H9 (cell line): Measurements from ENCODE around the gene USH2A. TPM values are rescaled to one million over a fixed set of nuclear protein-coding genes. Genes with fewer than 3 reads are reported as not detected.

Experiments used
- DNase-seq: peaks from one replicate; pipeline ENCODE4 v3.0.0-alpha.2; 2017
- H2AFZ ChIP-seq: one replicate; pipeline ENCODE4 v1.6.1; 2013; ENCODE audit warnings: mild to moderate bottlenecking, low read length, control low read depth, moderate library complexity
- H2AK5ac ChIP-seq: 2 replicates; pipeline ENCODE4 v1.6.1; 2013; ENCODE audit warnings: low read length, control low read depth, mixed read lengths; ENCODE audit not compliant: insufficient read length
- H2BK120ac ChIP-seq: one replicate; pipeline ENCODE4 v1.6.1; 2013; ENCODE audit warnings: low read depth, mild to moderate bottlenecking, low read length, control low read depth, inconsistent platforms; ENCODE audit not compliant: poor library complexity, severe bottlenecking
- H2BK12ac ChIP-seq: 2 replicates; pipeline ENCODE4 v1.6.1; 2013; ENCODE audit warnings: low read length, control low read depth, mixed read lengths, low read depth; ENCODE audit not compliant: insufficient read length
- H2BK15ac ChIP-seq: 2 replicates; pipeline ENCODE4 v1.6.1; 2013; ENCODE audit warnings: low read depth, low read length, control low read depth
- H2BK20ac ChIP-seq: one replicate; pipeline ENCODE4 v1.6.1; 2013; ENCODE audit warnings: low read depth, mild to moderate bottlenecking, low read length, control low read depth, inconsistent platforms; ENCODE audit not compliant: poor library complexity, severe bottlenecking
- H2BK5ac ChIP-seq: 2 replicates; pipeline ENCODE4 v1.6.1; 2013; ENCODE audit warnings: low read length, control low read depth, mixed read lengths; ENCODE audit not compliant: insufficient read length
- H3K14ac ChIP-seq: 2 replicates; pipeline ENCODE4 v1.6.1; 2013; ENCODE audit warnings: low read length, control low read depth; ENCODE audit not compliant: insufficient read depth
- H3K18ac ChIP-seq: 2 replicates; pipeline ENCODE4 v1.6.1; 2013; ENCODE audit warnings: low read depth, mild to moderate bottlenecking, mixed read lengths, low read length, control low read depth; ENCODE audit not compliant: insufficient read length
- H3K23ac ChIP-seq: 2 replicates; pipeline ENCODE4 v1.6.1; 2013; ENCODE audit warnings: low read length, control low read depth, mixed read lengths, low read depth; ENCODE audit not compliant: insufficient read length
- H3K23me2 ChIP-seq: 2 replicates; pipeline ENCODE4 v1.6.1; 2013; ENCODE audit warnings: low read depth, mild to moderate bottlenecking, mixed read lengths, low read length, control low read depth; ENCODE audit not compliant: insufficient read length, poor library complexity, severe bottlenecking
- H3K27ac ChIP-seq: 2 replicates; pipeline ENCODE4 v1.5.1; 2013; ENCODE audit warnings: low read length, control low read depth, mixed read lengths, low read depth; ENCODE audit not compliant: insufficient read length
- H3K27me3 ChIP-seq: 2 replicates; pipeline ENCODE4 v1.6.1; 2013; ENCODE audit warnings: low read length, control low read depth, inconsistent platforms; ENCODE audit not compliant: insufficient read depth
- H3K4ac ChIP-seq: 2 replicates; pipeline ENCODE4 v1.6.1; 2013; ENCODE audit warnings: low read depth, mild to moderate bottlenecking, control low read depth, inconsistent platforms, low read length, moderate library complexity
- H3K4me1 ChIP-seq: 2 replicates; pipeline ENCODE4 v1.6.1; 2013; ENCODE audit warnings: low read length, control low read depth, inconsistent platforms; ENCODE audit not compliant: insufficient read depth
- H3K4me2 ChIP-seq: 2 replicates; pipeline ENCODE4 v1.6.1; 2013; ENCODE audit warnings: low read length, control low read depth, mixed read lengths; ENCODE audit not compliant: insufficient read length, insufficient read depth
- H3K56ac ChIP-seq: 2 replicates; pipeline ENCODE4 v1.6.1; 2013; ENCODE audit warnings: low read depth, mild to moderate bottlenecking, mixed read lengths, low read length, control low read depth; ENCODE audit not compliant: insufficient read length
- H3K79me1 ChIP-seq: 2 replicates; pipeline ENCODE4 v1.6.1; 2013; ENCODE audit warnings: low read depth, mild to moderate bottlenecking, moderate library complexity, low read length, control low read depth, inconsistent platforms; ENCODE audit not compliant: insufficient read depth, poor library complexity, severe bottlenecking
- H3K79me2 ChIP-seq: 2 replicates; pipeline ENCODE4 v1.6.1; 2013; ENCODE audit warnings: low read length, control low read depth, inconsistent platforms; ENCODE audit not compliant: insufficient read depth
- H3K9ac ChIP-seq: 2 replicates; pipeline ENCODE4 v1.6.1; 2013; ENCODE audit warnings: low read length, control low read depth, mixed read lengths; ENCODE audit not compliant: insufficient read length; ENCODE audit errors: extremely low read depth
- H3K9me3 ChIP-seq: one replicate; pipeline ENCODE4 v1.6.1; 2013; ENCODE audit warnings: low read depth, low read length, inconsistent platforms; ENCODE audit not compliant: control insufficient read depth
- H3T11ph ChIP-seq: one replicate; pipeline ENCODE4 v1.6.1; 2013; ENCODE audit warnings: mild to moderate bottlenecking, low read length, control low read depth, inconsistent platforms
- H4K20me1 ChIP-seq: one replicate; pipeline ENCODE4 v1.6.1; 2013; ENCODE audit not compliant: control insufficient read depth, insufficient read length, insufficient read depth
- H4K5ac ChIP-seq: 2 replicates; pipeline ENCODE4 v1.6.1; 2013; ENCODE audit warnings: low read depth, mild to moderate bottlenecking, mixed read lengths, low read length, control low read depth; ENCODE audit not compliant: insufficient read length
- H4K8ac ChIP-seq: replicated peaks from 2 replicates; pipeline ENCODE4 v1.6.1; 2013; ENCODE audit warnings: low read length, control low read depth, mixed read lengths, low read depth; ENCODE audit not compliant: insufficient read length
- H4K91ac ChIP-seq: 2 replicates; pipeline ENCODE4 v1.6.1; 2013; ENCODE audit warnings: low read depth, mild to moderate bottlenecking, moderate library complexity, mixed read lengths, low read length, control low read depth; ENCODE audit not compliant: insufficient read length
- H3K27ac Mint-ChIP-seq, 3 experiments: 2 replicates in 2 of 3; 3 replicates in 1 of 3; pipeline ENCODE4 v1.8.0; 2020 to 2021; ENCODE audit warnings: mixed read lengths in 3 of 3, mild to moderate bottlenecking in 1 of 3, moderate library complexity in 1 of 3
- H3K27me3 Mint-ChIP-seq: 2 replicates; pipeline ENCODE4 v1.8.0; 2021; ENCODE audit warnings: low read depth, mild to moderate bottlenecking, moderate library complexity, mixed read lengths
- H3K36me3 Mint-ChIP-seq, 3 experiments: 2 replicates in 2 of 3; 3 replicates in 1 of 3; pipeline ENCODE4 v1.8.0; 2020 to 2021; ENCODE audit warnings: low read depth in 3 of 3, mixed read lengths in 3 of 3; ENCODE audit not compliant: insufficient read depth in 1 of 3
- H3K4me1 Mint-ChIP-seq, 2 experiments: 2 replicates each; pipeline ENCODE4 v1.8.0; 2020; ENCODE audit warnings: mixed read lengths in 2 of 2
- H3K4me3 Mint-ChIP-seq, 2 experiments: 2 replicates in 1 of 2; 3 replicates in 1 of 2; pipeline ENCODE4 v1.8.0; 2020 to 2021; ENCODE audit warnings: mild to moderate bottlenecking in 2 of 2, mixed read lengths in 2 of 2, moderate library complexity in 1 of 2
- H3K9me3 Mint-ChIP-seq, 2 experiments: 2 replicates in 1 of 2; 3 replicates in 1 of 2; pipeline ENCODE4 v1.8.0; 2020; ENCODE audit warnings: mild to moderate bottlenecking in 2 of 2, mixed read lengths in 2 of 2, moderate library complexity in 1 of 2
- CTCF ChIP-seq: fragments of 200-600 bp; sonication (generic); conservative IDR thresholded peaks from 3 replicates; pipeline ENCODE4 v1.8.0; 2021; ENCODE audit warnings: antibody characterized with exemption, mild to moderate bottlenecking
- WGBS: extraction: QIAGEN DNeasy Blood & Tissue Kit; methylation state at CpG from one replicate; pipeline ENCODE4 v1.1.7; 2013; ENCODE audit warnings: missing lambda C conversion rate, low lambda C conversion rate, mixed read lengths; ENCODE audit not compliant: insufficient read length; ENCODE audit errors: extremely low coverage; 5-methylcytosine and 5-hydroxymethylcytosine counted together
- total RNA-seq: library from RNA; stranded (reverse); gene quantifications from 2 replicates; pipeline ENCODE4 v1.2.1, GENCODE V29; 2021

Gene USH2A
- total RNA-seq, 1 experiment from 2014 or later: 0.11 TPM

- WGBS: no CpG with 5 or more reads among the region's 2 CpGs
- H2BK120ac ChIP-seq: no peak overlapping the region
These were observed 311.4 kb downstream of the USH2A start for GRCh38 chr1:216111842-216112241.

More at GRCh38 chr1:216111842-216112241, 311.4 kb downstream of the USH2A start:
- H2AFZ ChIP-seq: no peak overlapping the region
- H2BK5ac ChIP-seq: no peak overlapping the region
- H2BK20ac ChIP-seq: no peak overlapping the region
- Mint-ChIP-seq H3K27ac (no peak overlapping the region), H3K27me3 (no peaks in the 10 kb centered on the region), H3K4me3 (no peak overlapping the region), H3K9me3 (no peaks in the 10 kb centered on the region), H3K36me3 (no peaks in the 10 kb centered on the region), H3K4me1 (peaks cover 3 to 6% of the 10 kb centered on the region in 2 experiments)
- no peaks in the 10 kb centered on the region for H4K20me1 ChIP-seq
- H3K23me2 ChIP-seq: no peaks in the 10 kb centered on the region
- H3K4me2 ChIP-seq: no peak overlapping the region
- no peak overlapping the region for H4K5ac ChIP-seq
- no peak overlapping the region for H3K23ac ChIP-seq
- no peak overlapping the region for H3K4ac ChIP-seq
- H3K79me1 ChIP-seq: no peaks in the 10 kb centered on the region
- DNase-seq: no peak
- H3T11ph ChIP-seq: no peak overlapping the region
- H3K18ac ChIP-seq: no peak overlapping the region
- H2BK12ac ChIP-seq: no peak overlapping the region
- H2BK15ac ChIP-seq: no peak overlapping the region
- H4K8ac ChIP-seq: no peak overlapping the region
- no peak overlapping the region for H3K27ac ChIP-seq
- no peak; the same call in 2 of the 3 replicates for TF ChIP-seq CTCF
- no peaks in the 10 kb centered on the region for H3K27me3 ChIP-seq
- no peak overlapping the region for H3K56ac ChIP-seq
- no peaks in the 10 kb centered on the region for H3K9me3 ChIP-seq
- peaks cover under 1% of the 10 kb centered on the region; the same call in 1 of the 2 replicates for H3K4me1 ChIP-seq
- H3K79me2 ChIP-seq: no peaks in the 10 kb centered on the region
- no peak overlapping the region for H3K14ac ChIP-seq
- no peak overlapping the region for H4K91ac ChIP-seq
- H2AK5ac ChIP-seq: no peak overlapping the region
- no peak overlapping the region for H3K9ac ChIP-seq
